HG03039 (cell line): ENCODE measurements around the gene TTC23L.

Experiments used
- ATAC-seq: cut with Tn5 transposase; IDR thresholded peaks from one replicate; pipeline ENCODE4 v1.9.1; 2021; ENCODE audit warnings: mild to moderate bottlenecking, moderate library complexity; ENCODE audit not compliant: unreplicated experiment

TTC23L gene

GRCh38 chr5:34868791-34869190, 29.8 kb downstream of the TTC23L start:
- no peak for ATAC-seq

GRCh38 chr5:34869256-34869655, 30.3 kb downstream of the TTC23L start:
- no peak for ATAC-seq

- ATAC-seq, result no peak
Observed at GRCh38 chr5:34870382-34870781, 31.4 kb downstream of the TTC23L start.

GRCh38 chr5:34876275-34876674, 37.3 kb downstream of the TTC23L start:
- no peak for ATAC-seq

- ATAC-seq, result no peak
Observed at GRCh38 chr5:34881246-34881645, 42.3 kb downstream of the TTC23L start.

- ATAC-seq, result no peak
Observed at GRCh38 chr5:34886392-34887119, 47.6 kb downstream of the TTC23L start.

- ATAC-seq, result no peak
Observed at GRCh38 chr5:34889394-34889793, 50.4 kb downstream of the TTC23L start.

GRCh38 chr5:34891981-34892380, 53.0 kb downstream of the TTC23L start:
- no peak for ATAC-seq

- ATAC-seq, result no peak
Observed at GRCh38 chr5:34892414-34892813, 53.5 kb downstream of the TTC23L start.

- no peak for ATAC-seq
Observed at GRCh38 chr5:34894716-34895115, 55.8 kb downstream of the TTC23L start.

- ATAC-seq, result no peak
Observed at GRCh38 chr5:34895641-34896419, 56.9 kb downstream of the TTC23L start.

- no peak for ATAC-seq
Observed at GRCh38 chr5:34897646-34898045, 58.7 kb downstream of the TTC23L start.

- ATAC-seq, result peak; percentile 86
Observed at GRCh38 chr5:34898258-34898895, 59.4 kb downstream of the TTC23L start.

GRCh38 chr5:34899066-34899465, 60.1 kb downstream of the TTC23L start:
- no peak for ATAC-seq

GRCh38 chr5:34900652-34901051, 61.7 kb downstream of the TTC23L start:
- ATAC-seq, result no peak

- no peak for ATAC-seq
Observed at GRCh38 chr5:34903260-34903659, 64.3 kb downstream of the TTC23L start.

- ATAC-seq, result no peak
Observed at GRCh38 chr5:34905564-34905963, 66.6 kb downstream of the TTC23L start.

GRCh38 chr5:34913072-34913471, 74.1 kb downstream of the TTC23L start:
- no peak for ATAC-seq

- peak; percentile 0 for ATAC-seq
Observed at GRCh38 chr5:34914671-34915138, 75.7 kb downstream of the TTC23L start.

GRCh38 chr5:34915139-34915855, 76.3 kb downstream of the TTC23L start, which contains the start of the genes BRIX1 and RAD1:
Gene BRIX1, plus strand, starts transcription at chr5:34915711. Its CDS starts 28 bp downstream, at chr5:34915739.
Gene RAD1, minus strand, starts transcription at chr5:34915504. Its CDS starts 612 bp downstream, at chr5:34914892.
- ATAC-seq, result peak; percentile 99

GRCh38 chr5:34915856-34916192, 76.9 kb downstream of the TTC23L start:
- ATAC-seq, result peak; percentile 15
